Heart left ventricle (tissue), 16 donors: Measurements from ENCODE around the gene SIGLEC8. TPM values are rescaled to one million over a fixed set of nuclear protein-coding genes. Genes with fewer than 3 reads are reported as not detected.
"Not testable (repeated sequence)": the region's sequence is repeated elsewhere in the genome, so short reads cannot be mapped to it uniquely, and the experiment has no call there.

Source experiments
- ATAC-seq, 4 donors: fragments of 200-7000 bp; cut with Tn5 transposase; one replicate each; pipeline ENCODE4 v1.9.1; 2020 to 2022; ENCODE audit warnings: moderate library complexity in 4 of 4, mild to moderate bottlenecking in 3 of 4, moderate number of reproducible peaks in 1 of 4
- DNase-seq, 5 donors: peaks; one replicate each; pipeline ENCODE4 v3.0.0-alpha.2; 2020
- H3K27ac ChIP-seq, 12 donors: fragments of 200-600 bp; sonication (generic) in 4 of 12; one replicate each; pipeline versions ENCODE4 v1.5.0 to v1.8.0; 2016 to 2022; ENCODE audit warnings: mild to moderate bottlenecking in 2 of 12
- H3K27me3 ChIP-seq, 9 donors: fragments of 200-600 bp; sonication (generic) in 2 of 9; one replicate each; pipeline versions ENCODE4 v1.5.1 to v1.8.0; 2016 to 2022; ENCODE audit warnings: mild to moderate bottlenecking in 3 of 9
- H3K36me3 ChIP-seq, 9 donors: fragments of 200-600 bp; sonication (generic) in 2 of 9; one replicate each; pipeline versions ENCODE4 v1.5.0 to v1.8.0; 2018 to 2022; ENCODE audit warnings: mild to moderate bottlenecking in 2 of 9
- H3K4me1 ChIP-seq, 12 donors: fragments of 200-600 bp; sonication (generic) in 4 of 12; one replicate each; pipeline versions ENCODE4 v1.5.0 to v1.8.0; 2016 to 2022; ENCODE audit warnings: mild to moderate bottlenecking in 3 of 12
- H3K4me3 ChIP-seq, 12 donors: fragments of 200-600 bp; sonication (generic) in 4 of 12; one replicate each; pipeline versions ENCODE4 v1.5.0 to v1.8.0; 2017 to 2022; ENCODE audit warnings: mild to moderate bottlenecking in 9 of 12, moderate library complexity in 4 of 12
- H3K9me3 ChIP-seq, 12 donors: fragments of 200-600 bp; sonication (generic) in 4 of 12; one replicate each; pipeline versions ENCODE4 v1.5.0 to v1.8.0; 2016 to 2022; ENCODE audit warnings: mild to moderate bottlenecking in 1 of 12
- CTCF ChIP-seq, 12 donors: fragments of 200-600 bp; sonication (generic) in 4 of 12; IDR thresholded peaks; one replicate each; pipeline versions ENCODE4 v1.5.0 to v1.8.0; 2018 to 2022; ENCODE audit warnings: antibody characterized with exemption in 12 of 12, mild to moderate bottlenecking in 5 of 12
- POLR2A ChIP-seq, 2 donors: fragments of 450-650 bp; IDR thresholded peaks; one replicate each; pipeline ENCODE4 v1.6.1; 2017; ENCODE audit warnings: antibody characterized with exemption in 2 of 2, mild to moderate bottlenecking in 2 of 2, moderate library complexity in 2 of 2
- WGBS, 4 donors: extraction: QIAGEN DNeasy Blood & Tissue Kit in 2 of 4; methylation state at CpG; one replicate each; pipeline versions ENCODE4 v1.1.5 to v1.1.7; 2013 to 2018; 5-methylcytosine and 5-hydroxymethylcytosine counted together
- intact Hi-C, 10 donors: fragments of 100-400 bp; cut with DNase I; formaldehyde crosslinking; loops; one replicate each; pipeline versions ENCODE4 v1.11.1 to v1.14.2; 2022
- polyA plus RNA-seq, 2 donors: library from polyadenylated mRNA; stranded (reverse); fragments of 200-250 nt; gene quantifications; one replicate each; pipeline ENCODE4 v1.2.3, GENCODE V29; 2013
- total RNA-seq, 9 donors: library from RNA; depleted of rRNA in 2 of 9; stranded (reverse); fragments of >200 nt in 2 of 9; fragmentation: NEBNext Ultra II Directional in 3 of 9; extraction: Animal tissue kit (Norgen Biotek cat#: 25700) in 3 of 9; gene quantifications; one replicate each; pipeline versions ENCODE4 v1.1.0 to v1.2.4, GENCODE V29; 2016 to 2023
- donor health status: ischemic (EF 13 %, LVEDD 7.1; RV severe dilation, severe dysfunction).
- donor health status: healthy with polysubstance abuse.
- donor health status: DM: no; HTN: yes; CAD: no.
- donor health status: DM: no; HTN: no; CAD: no.
- donor health status: ischemic (EF 25% LVEDD 6.9; RV normal size, moderate dysfunction).
- donor health status: ischemic (EF 25% LVEDD 5.7; RV mildly dilated, moderate dysfunction).
- donor health status: healthy.
- donor health status: DM: yes; HTN: yes; CAD: no.
- donor health status: ischemic (EF 35%, LVEDD 5.7; RV mildly dilated, moderate dysfunction).
- donor health status: nonischemic (EF 11% LVEDD 7.7; RV severe dilation, severe dysfunction).
- donor health status: DM: yes; HTN: yes; CAD: no.
- donor health status: PGD.
- donor health status: ischemic (EF 29% LVEDD 5.4; RV normal size, mild dysfunction).
- donor health status: nonischemic (EF 23%, LVEDD 6.1; RV moderate dilation, normal function).

SIGLEC8 gene
- total and polyA plus RNA-seq, 11 donors, result 0.12 to 0.48 TPM; not detected in 9

GRCh38 chr19:51503896-51504295, 45.6 kb upstream of the SIGLEC8 start:
- TF ChIP-seq POLR2A (IDR thresholded peaks at IDR 0.05), result no peak
- TF ChIP-seq CTCF (IDR thresholded peaks at IDR 0.05), result no peak
- peak overlapping the region in 1 of 12 donors; percentile 55 for H3K27ac ChIP-seq
- DNase-seq, result no peak
- no peak for ATAC-seq
- H3K36me3 ChIP-seq, result no peaks in the 10 kb centered on the region
- peaks cover 0 to 11% (median 0%) of the 10 kb centered on the region in 12 donors for H3K9me3 ChIP-seq
- intact Hi-C loops, result no loop called here
- no peak overlapping the region for H3K4me3 ChIP-seq
- peaks cover 0 to 45% (median 0%) of the 10 kb centered on the region in 12 donors for H3K4me1 ChIP-seq
- WGBS, 4 donors, result 41 to 64% (median 44%) methylated on average over 3 of the region's 3 CpGs
- H3K27me3 ChIP-seq, result peaks cover 0 to 5% (median under 1%) of the 10 kb centered on the region in 9 donors

- no peak overlapping the region for H3K4me3 ChIP-seq
- 74 to 82% (median 78%) methylated on average over 5 of the region's 5 CpGs for WGBS, 4 donors
- H3K9me3 ChIP-seq, result peaks cover 0 to 11% (median 0%) of the 10 kb centered on the region in 12 donors
- intact Hi-C loops, result no loop called here
- H3K27me3 ChIP-seq, result peaks cover 0 to 8% (median 0%) of the 10 kb centered on the region in 9 donors
- DNase-seq (no peak), ATAC-seq (peak in 1 of 4 donors; percentile 56)
- TF ChIP-seq CTCF (IDR thresholded peaks at IDR 0.05), result no peak
- no peak for TF ChIP-seq POLR2A (IDR thresholded peaks at IDR 0.05)
- H3K36me3 ChIP-seq, result no peaks in the 10 kb centered on the region
- H3K27ac ChIP-seq, result peak overlapping the region in 1 of 12 donors; percentile 55
- peaks cover 0 to 40% (median 0%) of the 10 kb centered on the region in 12 donors for H3K4me1 ChIP-seq
Measured at GRCh38 chr19:51503286-51503817, 45.1 kb upstream of the SIGLEC8 start.

- DNase-seq, result peak; percentile 24 to 66 (median 45)
- TF ChIP-seq CTCF (IDR thresholded peaks at IDR 0.05), result no peak
- no peak for TF ChIP-seq POLR2A (IDR thresholded peaks at IDR 0.05)
- WGBS, 4 donors, result 67 to 71% (median 67%) methylated on average over 12 of the region's 12 CpGs
- Histone ChIP-seq H3K27ac (no peak within 1 kb of the TSS), H3K4me1 (peaks cover 0 to 24% (median 0%) of the 10 kb centered on the region in 12 donors), H3K36me3 (no peaks in the 10 kb centered on the region), H3K27me3 (peaks cover 0 to 8% (median 0%) of the 10 kb centered on the region in 9 donors), H3K9me3 (peaks cover 0 to 11% (median 0%) of the 10 kb centered on the region in 12 donors), H3K4me3 (peak within 1 kb of the TSS in 1 of 12 donors; percentile 12)
- intact Hi-C loops, result no loop called here
- ATAC-seq, result peak in 3 of 4 donors; percentile 34 to 71 (median 67)
Measured at GRCh38 chr19:51501594-51502263, 43.5 kb upstream of the SIGLEC8 start, which contains the start of gene SIGLEC12. Gene SIGLEC12, minus strand, starts transcription at chr19:51501800. Its CDS starts 67 bp downstream, at chr19:51501733.

- peak in 1 of 4 donors; percentile 26 for ATAC-seq
- 49 to 69% (median 52%) methylated on average over 7 to 8 of the region's 8 CpGs for WGBS, 4 donors
Measured at GRCh38 chr19:51500931-51501330, 42.7 kb upstream of the SIGLEC8 start.

More at GRCh38 chr19:51500931-51501330, 42.7 kb upstream of the SIGLEC8 start:
- Histone ChIP-seq H3K4me1 (peaks cover 0 to 21% (median 0%) of the 10 kb centered on the region in 12 donors), H3K9me3 (peaks cover 0 to 11% (median 0%) of the 10 kb centered on the region in 12 donors)
- H3K36me3 ChIP-seq, DNase-seq, H3K4me3 ChIP-seq, H3K27me3 ChIP-seq, intact Hi-C loops, H3K27ac ChIP-seq: not testable (repeated sequence)
